ENCODE measurements around the gene ENO4.

DNA sequence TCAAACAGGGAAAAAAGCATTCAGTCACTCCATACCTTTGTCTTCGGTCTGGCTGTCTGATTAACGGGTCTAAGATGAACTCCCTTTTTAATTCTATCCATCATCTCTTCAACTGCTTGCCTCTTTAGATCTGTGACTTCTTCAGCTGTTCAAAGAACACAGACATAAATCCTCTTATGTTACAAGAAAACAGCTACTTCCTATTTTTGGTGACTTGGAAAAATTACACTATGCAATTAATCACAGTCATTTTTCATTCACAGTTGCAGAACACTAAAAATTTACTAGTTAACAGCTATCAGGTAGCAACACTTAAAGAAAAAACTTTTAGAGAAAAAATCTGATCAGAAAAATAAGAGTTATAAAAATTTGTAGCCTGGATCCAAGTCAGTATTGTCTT lies 66.0 kb downstream of the ENO4 start:
- TF ChIP-seq, protein P1, sequence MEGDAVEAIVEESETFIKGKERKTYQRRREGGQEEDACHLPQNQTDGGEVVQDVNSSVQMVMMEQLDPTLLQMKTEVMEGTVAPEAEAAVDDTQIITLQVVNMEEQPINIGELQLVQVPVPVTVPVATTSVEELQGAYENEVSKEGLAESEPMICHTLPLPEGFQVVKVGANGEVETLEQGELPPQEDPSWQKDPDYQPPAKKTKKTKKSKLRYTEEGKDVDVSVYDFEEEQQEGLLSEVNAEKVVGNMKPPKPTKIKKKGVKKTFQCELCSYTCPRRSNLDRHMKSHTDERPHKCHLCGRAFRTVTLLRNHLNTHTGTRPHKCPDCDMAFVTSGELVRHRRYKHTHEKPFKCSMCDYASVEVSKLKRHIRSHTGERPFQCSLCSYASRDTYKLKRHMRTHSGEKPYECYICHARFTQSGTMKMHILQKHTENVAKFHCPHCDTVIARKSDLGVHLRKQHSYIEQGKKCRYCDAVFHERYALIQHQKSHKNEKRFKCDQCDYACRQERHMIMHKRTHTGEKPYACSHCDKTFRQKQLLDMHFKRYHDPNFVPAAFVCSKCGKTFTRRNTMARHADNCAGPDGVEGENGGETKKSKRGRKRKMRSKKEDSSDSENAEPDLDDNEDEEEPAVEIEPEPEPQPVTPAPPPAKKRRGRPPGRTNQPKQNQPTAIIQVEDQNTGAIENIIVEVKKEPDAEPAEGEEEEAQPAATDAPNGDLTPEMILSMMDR (IDR thresholded peaks at IDR 0.05): no peak
- TF ChIP-seq POLR2A (IDR thresholded peaks at IDR 0.05): no peak
